ELR (cell line): ENCODE results near the gene PLEKHA7.
"Not testable (repeated sequence)": the region's sequence is repeated elsewhere in the genome, so short reads cannot be mapped to it uniquely, and the experiment has no call there.

ENCODE experiments used
- DNase-seq: peaks from one replicate; pipeline ENCODE4 v3.0.0-alpha.2; 2015; ENCODE audit warnings: low read depth

The PLEKHA7 gene

DNA sequence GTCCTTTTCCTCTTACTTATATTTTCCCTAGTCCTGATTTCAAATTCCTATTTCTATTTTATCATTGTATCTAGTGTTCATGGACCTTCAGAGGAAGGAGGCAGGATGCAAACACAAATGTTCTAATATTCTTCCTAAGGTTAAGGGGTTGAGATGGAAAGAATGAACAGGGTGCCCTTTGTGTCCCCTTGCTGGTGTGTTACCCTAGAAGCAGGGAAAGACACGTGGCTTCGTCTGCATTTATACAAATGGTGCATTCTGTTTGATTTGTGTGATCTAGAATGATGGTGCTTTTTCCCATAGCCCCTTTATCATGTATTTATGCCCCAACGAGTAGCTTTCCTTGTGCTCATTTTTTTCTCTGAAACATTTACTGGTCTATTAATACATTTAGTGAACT is 76.2 kb downstream of the PLEKHA7 start:
- no peak for DNase-seq

DNA sequence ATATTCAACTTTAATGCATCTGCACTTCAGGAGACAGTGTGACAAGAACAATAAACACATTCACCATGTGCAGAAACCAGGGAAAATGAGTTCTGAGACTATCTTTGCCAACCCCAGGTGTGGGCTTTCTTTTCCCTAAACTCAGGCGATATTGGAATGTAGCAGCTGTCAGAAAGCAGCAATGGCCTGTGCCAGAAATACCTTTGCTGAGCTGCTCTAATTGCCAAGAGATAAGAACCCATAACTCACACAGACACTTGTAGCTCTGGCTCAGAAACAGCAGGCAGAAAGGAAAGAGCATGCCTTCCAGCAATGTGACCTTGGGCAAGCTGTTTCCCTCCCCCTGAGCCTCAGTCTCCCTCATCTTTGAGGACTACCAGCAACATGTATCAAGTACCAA is 77.6 kb downstream of the PLEKHA7 start:
- DNase-seq, result no peak

DNA sequence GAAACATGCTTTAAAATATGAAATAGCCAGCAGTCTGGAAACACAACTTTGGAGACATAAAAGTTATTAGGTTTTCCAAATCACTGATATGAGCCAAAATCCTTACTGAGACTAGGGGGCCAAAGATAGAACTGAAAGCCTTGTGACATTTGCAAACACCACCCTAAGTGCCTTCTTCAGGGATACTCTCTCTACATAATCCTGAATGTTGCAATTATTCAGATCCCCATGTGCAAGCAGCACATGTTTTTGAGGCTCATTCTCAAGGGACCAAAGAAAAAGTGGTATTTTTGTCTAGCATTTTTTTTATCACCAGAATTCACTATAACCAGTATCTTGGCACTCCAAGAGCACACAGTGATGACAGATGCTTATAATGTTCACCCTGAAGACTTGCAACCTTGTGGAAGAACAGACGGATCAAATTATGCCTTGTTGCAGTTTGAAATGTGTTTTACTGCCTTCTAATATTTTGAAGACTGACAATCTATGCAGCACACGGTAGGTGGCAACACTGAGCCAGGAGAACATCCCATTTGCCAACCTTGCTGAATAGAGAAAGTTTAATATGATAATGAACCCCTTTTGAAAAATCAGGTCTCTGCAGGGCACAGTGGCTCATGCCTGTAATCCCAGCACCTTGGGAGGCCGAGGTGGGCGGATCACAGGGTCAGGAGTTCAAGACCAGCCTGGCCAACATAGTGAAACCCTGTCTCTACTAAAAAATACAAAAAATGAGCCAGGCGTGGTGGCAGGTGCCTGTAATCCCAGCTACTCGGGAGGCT is 78.5 kb downstream of the PLEKHA7 start:
- DNase-seq, result peak; percentile 57

DNA sequence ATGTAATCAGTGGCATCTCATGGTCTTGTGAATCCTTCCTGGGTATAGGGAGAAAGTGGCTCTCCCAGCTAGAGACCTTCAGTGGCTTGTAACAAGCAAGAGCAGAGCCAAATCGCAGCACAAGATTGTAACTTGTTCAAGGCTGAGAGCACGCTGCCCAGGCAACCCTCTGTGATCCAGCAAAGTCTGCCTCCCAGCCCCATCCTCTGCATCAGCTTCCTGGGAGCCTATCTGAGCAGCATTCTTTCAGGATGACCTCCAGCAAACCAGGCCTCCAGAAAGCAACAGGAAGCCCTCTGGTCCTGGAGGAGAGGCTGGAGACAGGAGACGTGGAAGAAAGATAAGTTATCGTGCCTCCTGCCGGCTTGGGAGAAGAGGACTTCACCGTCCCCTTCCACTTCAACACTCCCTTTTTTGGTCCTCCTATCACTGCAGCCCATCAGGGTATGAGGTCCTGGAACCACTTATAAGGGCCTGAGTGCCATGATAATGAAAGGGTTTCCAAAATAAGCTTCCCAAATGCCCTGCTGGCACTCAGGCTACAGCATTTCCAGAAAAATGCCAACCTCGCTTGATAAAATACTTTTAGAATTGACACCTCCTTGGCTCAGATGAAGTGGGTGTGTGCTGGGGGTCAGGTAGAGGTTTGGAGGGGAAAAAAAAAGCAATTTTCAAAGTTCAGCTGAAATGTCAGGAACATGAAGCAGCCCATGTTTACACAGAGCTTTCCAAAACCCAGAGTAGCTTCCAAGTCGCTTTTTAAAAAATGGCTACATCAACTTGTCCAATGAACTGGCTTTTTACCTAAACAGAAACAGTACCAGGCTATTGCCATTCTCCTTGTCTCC is 80.2 kb downstream of the PLEKHA7 start:
- peak; percentile 33 for DNase-seq

DNA sequence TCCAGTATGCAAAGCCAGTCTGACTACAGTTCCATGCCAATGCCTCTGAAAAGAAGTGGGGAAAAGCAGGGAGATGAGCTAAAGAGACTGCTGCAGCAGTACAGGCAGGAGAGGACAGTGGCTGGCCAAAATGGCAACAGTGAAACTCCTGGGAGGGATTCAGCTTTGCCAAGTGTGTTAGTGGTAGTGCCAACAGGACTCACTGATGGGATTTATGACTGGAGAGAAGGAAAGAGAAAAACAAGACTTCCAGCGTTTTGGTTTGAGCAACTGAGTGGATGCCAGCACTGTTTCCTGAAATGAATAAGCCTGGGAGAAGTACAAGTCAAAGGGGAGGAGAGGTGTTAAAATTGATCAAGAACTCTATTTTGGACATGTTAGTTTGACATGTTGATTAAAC is 80.9 kb downstream of the PLEKHA7 start:
- no peak for DNase-seq

DNA sequence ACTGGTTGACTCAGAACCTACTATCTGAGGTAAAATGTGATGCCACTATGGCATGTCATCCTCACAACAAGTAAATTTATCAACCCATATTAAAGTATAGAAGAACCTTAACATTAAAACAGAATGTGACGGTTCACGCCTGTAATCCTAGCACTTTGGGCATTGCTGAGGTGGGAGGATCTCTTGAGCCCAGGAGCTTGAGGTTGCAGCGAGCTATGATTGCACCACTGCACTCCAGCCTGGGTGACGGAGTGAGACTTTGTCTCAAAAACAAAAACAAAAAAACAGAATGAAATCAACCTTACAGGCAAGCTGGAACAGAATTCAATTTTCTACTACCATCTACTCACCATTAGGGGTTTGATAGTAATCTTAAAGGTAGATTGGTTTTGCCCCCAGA is 86.2 kb downstream of the PLEKHA7 start:
- DNase-seq, result no peak

DNA sequence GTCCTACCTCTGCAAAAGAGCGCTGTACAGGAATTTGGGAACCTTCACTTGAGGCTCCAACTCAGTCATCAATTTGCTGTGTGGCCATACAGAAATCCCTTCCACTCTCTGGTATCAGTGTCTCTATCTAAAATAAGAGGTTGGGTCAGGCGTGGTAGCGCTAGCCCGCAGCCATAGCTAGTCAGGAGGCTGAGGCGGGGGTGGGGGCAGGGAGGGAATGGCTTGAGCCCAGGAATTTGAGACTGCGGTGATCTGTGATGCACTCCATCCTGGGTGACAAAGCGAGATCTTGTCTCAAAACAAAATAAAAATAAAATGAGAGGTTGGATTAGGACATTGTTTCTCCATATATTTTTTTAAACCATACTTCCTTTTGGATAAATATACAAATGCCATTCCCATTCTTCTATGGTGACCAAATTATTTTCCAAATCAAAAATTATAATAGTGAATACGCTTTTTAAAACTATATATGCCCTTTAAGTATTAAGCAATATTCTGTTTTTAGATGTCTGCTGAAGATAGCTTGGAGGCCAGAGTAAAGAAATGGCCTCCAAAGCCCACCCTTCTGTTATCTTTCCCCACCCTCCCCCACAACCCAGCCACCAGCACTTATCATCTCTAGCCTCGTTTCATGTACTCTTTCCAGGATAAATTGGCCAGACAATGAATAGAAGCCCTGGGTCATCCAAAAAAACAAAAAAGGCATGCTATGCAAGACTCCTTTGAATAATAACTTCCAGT is 87.2 kb downstream of the PLEKHA7 start:
- DNase-seq, result no peak

DNA sequence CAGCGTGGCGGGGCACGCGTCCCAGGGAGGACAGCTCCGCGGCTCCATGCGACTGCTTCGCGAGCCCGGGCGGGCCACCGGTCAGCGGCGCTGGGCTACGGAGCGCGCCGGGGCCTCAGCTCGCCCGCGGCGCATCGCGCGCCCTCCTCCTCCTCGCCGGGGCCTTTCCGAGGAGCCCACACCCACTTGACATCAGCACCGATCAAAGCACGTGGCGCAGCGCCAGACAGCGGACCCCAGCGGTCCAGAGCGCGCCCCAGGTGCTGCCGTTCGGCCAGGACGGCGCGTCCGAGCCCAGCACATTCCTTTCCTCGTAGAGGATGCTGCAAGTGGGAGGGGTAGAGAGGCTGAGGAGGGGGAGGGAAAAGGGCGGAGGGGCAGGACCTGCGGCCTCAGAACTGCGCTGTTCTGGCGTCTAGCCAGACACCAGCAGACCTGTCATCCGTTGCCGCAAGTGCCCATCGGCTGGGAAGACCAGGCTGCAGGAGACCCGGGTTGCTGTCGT is 88.6 kb downstream of the PLEKHA7 start:
- DNase-seq, result no peak

DNA sequence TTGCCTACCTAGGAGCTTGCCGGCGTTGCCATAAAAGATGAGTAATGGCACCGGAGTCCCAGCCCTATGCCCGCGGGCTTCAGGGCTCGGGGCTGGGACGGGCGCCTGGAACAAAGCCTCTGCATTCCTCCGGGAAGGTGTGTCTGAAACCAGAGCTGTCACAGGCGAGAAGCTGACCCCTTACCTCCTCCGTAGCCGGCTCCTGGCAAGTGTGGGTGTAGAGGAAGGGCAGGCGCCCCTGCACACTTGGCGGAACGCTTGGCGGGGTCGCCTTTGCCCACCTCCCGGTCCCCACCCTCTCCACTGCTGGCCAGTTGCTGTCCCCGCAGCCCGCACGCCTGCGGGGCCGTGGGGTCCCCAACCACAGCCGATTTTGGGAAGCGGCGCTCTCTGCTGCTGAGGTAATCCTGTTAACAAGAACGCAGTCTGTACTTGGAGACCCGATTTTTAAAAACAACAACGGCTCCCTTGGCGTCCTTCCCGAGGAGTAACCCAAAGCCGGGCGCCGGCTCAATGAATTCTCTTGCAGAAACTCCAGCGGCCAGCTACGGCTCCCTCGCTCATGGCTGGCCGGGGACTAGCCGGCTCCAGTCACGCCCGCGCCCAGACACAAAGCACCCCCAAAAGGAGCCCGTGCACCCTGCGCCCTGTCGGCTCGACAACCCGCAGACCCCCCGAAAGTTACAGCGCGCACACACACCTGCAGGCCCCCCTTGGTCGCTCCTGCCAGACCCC is 89.2 kb downstream of the PLEKHA7 start:
- peak; percentile 23 for DNase-seq

DNA sequence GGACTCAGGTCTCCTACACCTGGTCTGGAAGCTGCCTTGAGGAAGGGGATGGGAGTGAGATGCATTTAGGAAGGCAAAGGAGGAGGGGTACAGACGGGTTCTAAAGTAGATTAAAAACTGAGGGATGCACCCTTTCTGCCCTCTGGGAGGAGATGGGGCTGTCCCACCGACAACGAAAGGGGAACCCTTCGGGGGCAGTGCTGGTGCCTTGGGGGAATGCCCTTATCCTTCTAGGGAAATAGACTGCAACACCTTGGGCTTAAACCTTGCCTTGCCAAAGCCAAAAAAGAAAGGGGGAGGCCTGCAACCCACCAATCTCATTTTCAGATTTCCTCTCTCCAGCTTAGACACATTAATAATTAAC is 89.8 kb downstream of the PLEKHA7 start:
- no peak for DNase-seq

DNA sequence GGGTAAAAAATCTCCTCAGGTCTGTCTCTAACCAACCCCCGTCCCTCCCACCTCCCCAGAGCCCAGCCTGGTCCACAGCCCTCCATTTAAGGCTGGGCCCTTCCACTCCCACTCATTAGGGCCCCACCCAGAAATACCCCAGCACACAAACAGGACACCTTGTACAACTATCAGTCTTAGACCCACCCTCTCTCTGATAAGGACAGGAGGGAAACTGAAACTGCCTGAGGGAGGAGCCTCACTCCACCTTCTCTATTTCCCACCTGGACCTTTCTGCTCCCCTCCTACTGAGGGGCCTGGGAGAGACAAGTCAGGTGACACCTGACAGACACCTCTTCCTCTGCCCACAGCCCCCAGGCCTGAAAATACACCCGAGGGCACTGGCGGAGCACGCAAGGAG is 90.2 kb downstream of the PLEKHA7 start:
- DNase-seq, result no peak

DNA sequence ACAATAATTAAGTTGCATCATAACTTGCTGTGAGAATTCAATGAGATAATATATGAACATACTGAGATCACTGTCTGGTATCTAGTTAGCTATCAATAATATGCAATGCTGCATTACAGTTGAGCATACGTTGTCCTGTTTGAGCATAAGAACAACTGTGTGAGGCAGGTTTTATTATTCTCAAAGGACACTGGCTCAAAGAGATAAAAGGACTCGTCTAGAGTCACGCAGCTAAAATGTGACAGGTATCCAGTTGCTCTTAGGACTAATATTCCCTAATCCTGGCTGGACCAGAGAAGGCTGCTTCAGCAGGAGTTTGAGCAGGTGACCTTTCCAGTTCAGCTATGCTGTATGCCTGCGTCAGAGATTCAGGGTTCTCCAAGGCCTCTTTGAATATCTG is 92.5 kb downstream of the PLEKHA7 start:
- DNase-seq, result no peak

DNA sequence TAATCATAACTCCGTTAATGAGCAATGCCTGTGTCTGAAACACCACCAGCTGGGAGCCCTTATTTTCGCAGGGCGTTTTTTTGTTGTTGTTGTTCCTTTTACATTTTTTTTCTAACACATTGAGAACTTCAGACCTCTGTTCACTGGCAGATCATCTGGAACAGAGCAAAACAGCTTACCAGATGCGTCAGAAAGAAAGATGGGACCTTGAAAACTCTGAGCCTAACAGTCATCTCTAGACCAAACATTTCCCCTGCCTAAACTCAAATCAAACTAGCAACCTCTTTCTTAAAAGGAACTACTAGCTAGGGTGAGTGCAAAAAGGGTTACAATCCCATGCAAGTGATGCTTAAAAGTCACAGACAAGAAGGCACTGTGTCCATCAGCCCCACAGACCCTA is 93.2 kb downstream of the PLEKHA7 start:
- DNase-seq, result no peak

DNA sequence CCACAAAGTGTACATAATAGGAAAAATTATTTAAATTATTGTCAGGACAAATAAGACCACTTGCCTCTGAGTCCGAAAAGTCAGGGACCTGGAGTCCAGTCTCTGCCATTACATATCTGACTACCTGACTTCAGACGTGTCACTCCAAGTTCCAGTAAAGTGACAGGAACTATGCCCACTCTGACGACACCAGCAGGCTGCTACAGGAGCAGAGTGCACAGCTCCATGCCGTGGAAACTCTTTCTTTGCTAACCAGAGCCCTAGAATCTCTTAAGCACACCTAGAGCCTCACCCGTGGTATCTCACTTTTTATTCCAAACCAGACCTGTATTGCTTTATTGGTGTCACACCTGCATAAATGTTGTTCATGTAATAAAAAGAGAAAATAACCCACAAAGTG is 93.7 kb downstream of the PLEKHA7 start:
- DNase-seq, result no peak

DNA sequence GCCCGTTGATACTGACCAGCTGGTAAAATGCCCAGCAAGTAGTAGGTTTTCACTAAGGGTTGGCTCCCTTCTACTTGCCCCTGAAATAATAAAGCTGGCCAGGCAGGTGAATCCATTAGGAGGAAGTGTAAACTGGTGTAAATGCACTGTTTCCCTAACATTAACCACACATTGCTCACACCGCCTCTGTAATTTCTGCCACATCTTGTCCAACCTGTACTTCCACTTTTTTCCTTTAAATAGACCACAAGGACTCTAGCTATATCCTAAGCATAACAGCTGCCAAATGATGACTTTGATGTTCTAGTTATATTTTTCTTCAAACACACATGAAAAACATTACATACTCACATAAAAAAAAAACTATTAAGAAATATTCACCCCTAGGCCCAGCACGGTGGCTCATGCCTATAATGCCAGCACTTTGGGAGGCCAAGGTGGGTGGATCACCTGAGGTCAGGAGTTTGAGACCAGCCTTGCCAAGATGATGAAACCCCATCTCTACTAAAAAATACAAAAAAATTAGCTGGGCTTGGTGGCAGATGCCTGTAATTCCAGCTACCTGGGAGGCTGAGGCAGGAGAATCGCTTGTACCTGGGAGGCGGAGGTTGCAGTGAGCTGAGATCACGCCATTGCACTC is 95.6 kb downstream of the PLEKHA7 start:
- DNase-seq, result not testable (repeated sequence)

DNA sequence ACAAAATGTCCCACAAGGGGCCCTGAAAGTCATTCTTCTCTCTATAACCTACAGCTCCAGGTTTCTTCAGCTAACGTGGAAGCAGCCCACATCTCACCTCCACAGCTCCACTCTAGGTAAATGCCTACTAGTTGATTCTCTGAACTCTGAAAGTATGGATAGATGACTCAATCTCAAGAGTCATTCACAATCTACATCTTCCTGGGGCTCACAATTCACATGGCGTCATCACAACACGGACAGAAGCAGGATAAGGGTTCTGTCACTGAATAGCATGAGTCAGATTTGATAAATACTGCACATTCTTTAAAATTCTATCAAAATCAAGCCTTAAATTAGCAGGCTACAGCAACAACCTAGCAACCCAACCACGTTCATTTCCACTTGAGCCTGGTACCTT is 96.3 kb downstream of the PLEKHA7 start:
- peak; percentile 35 for DNase-seq

DNA sequence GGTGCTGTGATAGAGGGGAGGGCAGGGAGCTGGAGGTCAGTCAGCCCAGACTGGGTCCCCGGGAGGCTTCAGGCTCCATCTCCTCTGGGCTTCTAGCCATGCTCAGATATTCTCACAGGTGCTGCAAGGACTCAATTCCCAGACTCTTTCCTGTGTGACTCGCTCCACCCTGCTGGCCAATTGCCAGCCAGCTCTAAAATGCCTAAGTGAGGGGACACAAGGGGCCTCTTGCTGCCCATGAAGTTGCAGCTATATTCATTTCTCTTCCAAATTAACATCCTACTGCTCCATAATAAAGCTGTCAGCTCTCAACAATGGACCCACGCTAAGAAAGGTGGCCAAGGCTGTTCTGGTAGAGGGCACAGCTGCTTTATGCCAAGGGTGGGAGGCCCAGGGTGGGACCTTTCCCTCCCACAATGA is 101.5 kb downstream of the PLEKHA7 start:
- no peak for DNase-seq

DNA sequence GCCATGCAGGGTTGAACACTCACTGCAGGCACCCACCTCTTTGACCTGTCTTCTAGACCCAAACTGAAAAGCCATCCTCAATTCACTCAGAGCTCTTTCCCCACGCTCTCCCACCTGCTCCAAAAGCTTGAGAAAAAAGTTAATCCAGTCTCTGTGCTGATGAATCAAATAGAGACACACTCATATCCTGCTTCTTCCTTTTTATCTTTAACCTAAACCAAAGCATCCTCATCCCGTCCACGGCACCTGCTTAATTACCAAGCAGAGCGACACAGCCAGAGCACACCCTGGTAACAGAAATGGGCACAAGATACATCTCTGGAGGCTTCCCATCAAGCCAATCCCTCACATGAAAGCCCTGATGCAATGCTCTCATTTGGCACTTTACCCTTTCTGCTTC is 102.6 kb downstream of the PLEKHA7 start:
- DNase-seq, result no peak

DNA sequence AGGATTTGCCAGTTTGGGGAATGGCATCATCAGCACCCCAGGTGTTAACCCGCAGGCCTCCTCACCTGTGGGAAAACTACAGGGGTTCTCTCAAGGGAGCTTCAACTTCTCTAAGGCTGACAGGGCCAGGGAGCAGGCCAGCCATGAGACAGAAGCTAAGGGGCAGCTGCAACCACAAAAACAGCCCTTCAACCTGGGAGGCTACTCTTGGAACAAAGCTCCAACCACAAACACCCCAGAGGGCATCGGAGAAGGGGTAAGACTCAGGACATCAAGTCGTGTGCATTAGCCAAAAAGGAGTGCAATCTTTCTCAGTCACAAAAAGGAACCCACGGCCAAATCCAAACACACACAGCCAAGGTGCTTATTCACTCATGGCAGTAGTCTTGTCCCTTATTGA is 103.0 kb downstream of the PLEKHA7 start:
- DNase-seq, result no peak

DNA sequence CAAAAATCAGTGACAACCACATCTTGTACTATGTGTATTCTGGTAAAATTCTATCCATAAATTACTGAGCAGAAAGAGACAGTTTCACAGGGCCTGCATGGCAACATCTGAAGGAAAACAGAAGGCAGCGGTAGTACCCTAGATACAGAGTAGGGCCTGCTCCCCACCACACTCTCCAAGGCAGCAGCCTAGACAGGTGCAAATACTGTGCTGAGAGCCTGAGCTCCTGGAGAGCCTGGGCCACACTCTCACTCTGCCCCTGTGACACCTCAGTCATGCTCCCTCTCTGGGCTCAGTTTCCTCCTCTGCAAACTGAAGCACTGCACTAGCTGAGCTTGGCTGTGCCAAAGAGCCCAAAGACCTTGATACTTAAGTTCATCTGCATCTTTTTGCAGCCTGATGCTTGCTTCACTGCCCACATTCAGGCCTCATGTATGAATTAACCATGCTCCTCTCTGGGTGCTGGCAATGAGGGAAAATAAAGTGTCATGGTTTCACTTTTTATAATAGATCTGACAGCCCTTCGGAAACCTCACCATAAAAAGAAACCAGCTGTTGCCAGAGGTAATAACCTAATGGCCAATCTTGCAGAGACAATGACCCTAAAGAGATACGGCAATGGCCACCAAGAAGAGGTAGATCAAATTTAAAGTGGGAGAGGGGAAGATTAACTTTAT is 104.7 kb downstream of the PLEKHA7 start:
- no peak for DNase-seq

DNA sequence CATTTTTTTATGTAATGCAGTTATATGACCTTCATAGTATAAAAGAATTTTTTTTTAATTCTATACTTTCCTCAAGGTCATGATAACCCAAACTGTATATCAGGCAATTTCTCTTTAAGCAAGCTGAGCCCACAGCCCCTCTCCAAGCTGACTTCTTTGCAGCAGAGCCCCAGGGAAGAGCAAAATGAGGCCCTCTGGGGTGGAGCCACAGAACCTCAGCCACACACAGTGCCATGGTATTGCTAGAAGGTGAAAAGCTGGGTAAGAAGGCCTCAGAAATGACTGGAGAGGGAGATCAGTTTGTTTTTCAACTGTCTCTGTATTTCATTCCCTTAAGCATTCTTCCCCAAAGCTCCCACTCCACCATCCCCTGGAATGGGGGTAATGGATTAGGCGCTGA is 108.8 kb downstream of the PLEKHA7 start:
- no peak for DNase-seq
